Ovary (tissue), 3 donors: ENCODE data around the gene CAPN1.

ENCODE experiments used
- CTCF ChIP-seq, 3 donors: fragments of 450-650 bp in 2 of 3; fragments of 200-600 bp in 1 of 3; IDR thresholded peaks; one replicate each; pipeline versions ENCODE4 v1.5.1 to v1.8.0; 2016 to 2022; ENCODE audit warnings: antibody characterized with exemption in 3 of 3, mild to moderate bottlenecking in 1 of 3
- EP300 ChIP-seq: sonication (generic); formaldehyde crosslinking; IDR thresholded peaks from one replicate; pipeline ENCODE4 v1.6.1; 2017; ENCODE audit warnings: antibody characterized with exemption
- POLR2A ChIP-seq: fragments of 450-650 bp; IDR thresholded peaks from one replicate; pipeline ENCODE4 v1.6.1; 2017; ENCODE audit warnings: antibody characterized with exemption, mild to moderate bottlenecking, moderate library complexity
- donor health status: DM: no; HTN: no; CAD: no.

DNA sequence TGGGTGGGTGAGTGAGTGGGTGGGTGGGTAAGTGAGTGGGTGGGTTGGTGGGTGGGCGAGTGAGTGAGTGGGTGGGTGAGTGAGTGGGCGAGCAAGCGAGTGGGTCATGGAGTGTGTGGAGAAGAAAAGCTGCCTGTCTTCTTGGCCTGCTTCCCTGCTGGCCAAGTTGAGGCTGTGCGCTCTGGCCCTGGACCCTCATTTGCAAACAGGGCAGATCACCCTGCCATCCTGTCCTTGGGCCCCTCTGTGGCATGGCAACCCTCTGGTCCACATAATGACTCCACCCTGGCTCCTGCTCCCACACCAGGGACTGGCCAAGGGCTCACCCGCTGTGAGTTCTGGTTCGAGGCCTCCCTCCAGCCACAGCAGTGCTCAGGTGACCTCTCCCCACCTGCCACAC, 35.1 kb downstream of the CAPN1 start:
- TF ChIP-seq CTCF (IDR thresholded peaks at IDR 0.05) (no peak), POLR2A (no peak), EP300 (no peak)
